CD4-positive, alpha-beta T cell (primary cell): Measurements from ENCODE around the gene AGBL4. TPM values are rescaled to one million over a fixed set of nuclear protein-coding genes. Genes with fewer than 3 reads are reported as not detected.

Source experiments
- ATAC-seq: fragments of 200-7000 bp; cut with Tn5 transposase; one replicate; pipeline ENCODE4 v1.10.0; 2022; ENCODE audit warnings: mild to moderate bottlenecking; ENCODE audit not compliant: poor library complexity
- CTCF ChIA-PET: fragments of 350-600 bp; sonication (Branson Sonifier 250); formaldehyde crosslinking; loops from one replicate; lab custom pipeline; 2021; ENCODE audit warnings: antibody characterized with exemption, inconsistent platforms; lab: Charles Lee
- POLR2A ChIA-PET: fragments of 350-600 bp; sonication (Branson Sonifier 250); formaldehyde crosslinking; loops from one replicate; lab custom pipeline; 2021; ENCODE audit warnings: antibody characterized with exemption, inconsistent platforms; lab: Charles Lee
- DNase-seq, 14 experiments: peaks; one replicate each; pipeline ENCODE4 v3.0.0-alpha.2; 2013 to 2020; ENCODE audit warnings: mixed read lengths in 2 of 14
- H3K27ac ChIP-seq, 2 donors: one replicate each; pipeline versions ENCODE4 v1.5.1 to v1.7.0; 2013; ENCODE audit warnings: low read length in 2 of 2, low read depth in 1 of 2, mild to moderate bottlenecking in 1 of 2
- H3K27me3 ChIP-seq, 2 experiments: 1 replicate in 1 of 2; 2 replicates in 1 of 2; pipeline versions ENCODE4 v1.6.1 to v1.7.0; 2013; ENCODE audit warnings: low read length in 2 of 2, control low read depth in 1 of 2, mild to moderate bottlenecking in 1 of 2, moderate library complexity in 1 of 2; ENCODE audit not compliant: insufficient read depth in 2 of 2, control insufficient read depth in 1 of 2
- H3K36me3 ChIP-seq: one replicate; pipeline ENCODE4 v1.6.1; 2013; ENCODE audit warnings: low read length, control low read depth; ENCODE audit not compliant: insufficient read depth
- H3K4me1 ChIP-seq: one replicate; pipeline ENCODE4 v1.6.1; 2013; ENCODE audit warnings: low read length, control low read depth; ENCODE audit not compliant: insufficient read depth
- H3K4me3 ChIP-seq: one replicate; pipeline ENCODE4 v1.5.1; 2013; ENCODE audit warnings: mild to moderate bottlenecking, low read length, moderate library complexity
- H3K9me3 ChIP-seq, 2 experiments: 1 replicate in 1 of 2; 2 replicates in 1 of 2; pipeline versions ENCODE4 v1.6.1 to v1.7.0; 2013; ENCODE audit warnings: low read length in 2 of 2, mild to moderate bottlenecking in 2 of 2, control low read depth in 1 of 2, moderate library complexity in 1 of 2; ENCODE audit not compliant: control insufficient read depth in 1 of 2, insufficient read depth in 1 of 2
- H3K27ac Mint-ChIP-seq: one replicate; pipeline ENCODE4 v1.8.0; 2020; ENCODE audit warnings: mixed read lengths
- H3K27me3 Mint-ChIP-seq: one replicate; pipeline ENCODE4 v1.8.0; 2021; ENCODE audit warnings: mixed read lengths
- H3K36me3 Mint-ChIP-seq: one replicate; pipeline ENCODE4 v1.8.0; 2021; ENCODE audit warnings: low read depth, mixed read lengths
- H3K4me1 Mint-ChIP-seq: one replicate; pipeline ENCODE4 v1.8.0; 2021; ENCODE audit warnings: low read depth, mixed read lengths
- H3K4me3 Mint-ChIP-seq: one replicate; pipeline ENCODE4 v1.8.0; 2020; ENCODE audit warnings: mild to moderate bottlenecking, mixed read lengths
- H3K9me3 Mint-ChIP-seq: one replicate; pipeline ENCODE4 v1.8.0; 2020; ENCODE audit warnings: mixed read lengths
- intact Hi-C, 2 experiments: fragments of 100-400 bp; cut with DNase I in 1 of 2; cut with micrococcal nuclease in 1 of 2; formaldehyde crosslinking; loops; one replicate each; pipeline versions ENCODE4 v1.15.1 to v1.9.0; 2023 to 2025; cut with DNase I, micrococcal nuclease
- total RNA-seq, 174 experiments: library from RNA in 2 of 174; stranded (reverse) in 2 of 174; gene quantifications; one replicate each; pipeline ENCODE4 v1.2.3 and lab custom pipeline; 2021 to 2026
- TF ChIP-seq, protein P1 (sequence below): fragments of 200-600 bp; IDR thresholded peaks from one replicate; pipeline ENCODE4 v1.8.0; 2022; ENCODE audit warnings: antibody characterized with exemption, mild to moderate bottlenecking

Gene AGBL4
- total RNA-seq, 2 experiments from 2014 or later = 0.11 TPM; not detected in 1

DNA sequence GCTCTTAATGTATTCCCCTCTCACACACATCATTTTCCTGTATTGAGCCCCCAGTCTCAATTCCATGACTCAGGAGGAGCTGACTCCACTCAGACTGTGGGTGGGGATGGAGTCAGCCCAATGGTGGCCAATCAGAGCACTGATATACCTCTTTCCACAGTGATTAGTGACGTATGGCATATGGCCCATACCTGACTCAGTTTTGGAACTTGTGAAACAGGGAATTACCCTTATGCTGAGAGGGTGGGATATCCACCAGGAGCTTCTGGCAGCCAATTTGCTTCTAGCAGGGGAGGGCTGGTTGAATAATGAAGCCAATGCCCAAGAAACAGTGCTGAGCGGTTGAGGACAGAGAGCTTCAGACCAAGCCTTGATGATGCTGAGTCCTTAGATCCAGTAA is 1465.4 kb downstream of the AGBL4 start:
- no peak for DNase-seq
- no peaks in the 10 kb centered on the region for H3K4me1 ChIP-seq
- ATAC-seq = no peak
- intact Hi-C loops = no loop called here
- no peak overlapping the region for H3K4me3 ChIP-seq
- H3K36me3 ChIP-seq = no peaks in the 10 kb centered on the region
- ChIA-PET POLR2A (no interaction called here), CTCF (interaction anchor here (0.6 kb wide), 1 partner anchor 281 kb away, joined by 3 read pairs; no protein-coding TSS in a partner anchor)
- H3K36me3 Mint-ChIP-seq = no peaks in the 10 kb centered on the region
- peaks cover 0 to 2% of the 10 kb centered on the region in 2 experiments for H3K27me3 ChIP-seq
- no peak overlapping the region for H3K27ac ChIP-seq
- H3K9me3 ChIP-seq = no peaks in the 10 kb centered on the region
- H3K27me3 Mint-ChIP-seq = peaks cover 19% of the 10 kb centered on the region
- no peaks in the 10 kb centered on the region for H3K9me3 Mint-ChIP-seq
- no peak overlapping the region for H3K27ac Mint-ChIP-seq
- H3K4me1 Mint-ChIP-seq = no peaks in the 10 kb centered on the region
- TF ChIP-seq, protein P1, sequence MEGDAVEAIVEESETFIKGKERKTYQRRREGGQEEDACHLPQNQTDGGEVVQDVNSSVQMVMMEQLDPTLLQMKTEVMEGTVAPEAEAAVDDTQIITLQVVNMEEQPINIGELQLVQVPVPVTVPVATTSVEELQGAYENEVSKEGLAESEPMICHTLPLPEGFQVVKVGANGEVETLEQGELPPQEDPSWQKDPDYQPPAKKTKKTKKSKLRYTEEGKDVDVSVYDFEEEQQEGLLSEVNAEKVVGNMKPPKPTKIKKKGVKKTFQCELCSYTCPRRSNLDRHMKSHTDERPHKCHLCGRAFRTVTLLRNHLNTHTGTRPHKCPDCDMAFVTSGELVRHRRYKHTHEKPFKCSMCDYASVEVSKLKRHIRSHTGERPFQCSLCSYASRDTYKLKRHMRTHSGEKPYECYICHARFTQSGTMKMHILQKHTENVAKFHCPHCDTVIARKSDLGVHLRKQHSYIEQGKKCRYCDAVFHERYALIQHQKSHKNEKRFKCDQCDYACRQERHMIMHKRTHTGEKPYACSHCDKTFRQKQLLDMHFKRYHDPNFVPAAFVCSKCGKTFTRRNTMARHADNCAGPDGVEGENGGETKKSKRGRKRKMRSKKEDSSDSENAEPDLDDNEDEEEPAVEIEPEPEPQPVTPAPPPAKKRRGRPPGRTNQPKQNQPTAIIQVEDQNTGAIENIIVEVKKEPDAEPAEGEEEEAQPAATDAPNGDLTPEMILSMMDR = no peak
- no peak overlapping the region for H3K4me3 Mint-ChIP-seq

DNA sequence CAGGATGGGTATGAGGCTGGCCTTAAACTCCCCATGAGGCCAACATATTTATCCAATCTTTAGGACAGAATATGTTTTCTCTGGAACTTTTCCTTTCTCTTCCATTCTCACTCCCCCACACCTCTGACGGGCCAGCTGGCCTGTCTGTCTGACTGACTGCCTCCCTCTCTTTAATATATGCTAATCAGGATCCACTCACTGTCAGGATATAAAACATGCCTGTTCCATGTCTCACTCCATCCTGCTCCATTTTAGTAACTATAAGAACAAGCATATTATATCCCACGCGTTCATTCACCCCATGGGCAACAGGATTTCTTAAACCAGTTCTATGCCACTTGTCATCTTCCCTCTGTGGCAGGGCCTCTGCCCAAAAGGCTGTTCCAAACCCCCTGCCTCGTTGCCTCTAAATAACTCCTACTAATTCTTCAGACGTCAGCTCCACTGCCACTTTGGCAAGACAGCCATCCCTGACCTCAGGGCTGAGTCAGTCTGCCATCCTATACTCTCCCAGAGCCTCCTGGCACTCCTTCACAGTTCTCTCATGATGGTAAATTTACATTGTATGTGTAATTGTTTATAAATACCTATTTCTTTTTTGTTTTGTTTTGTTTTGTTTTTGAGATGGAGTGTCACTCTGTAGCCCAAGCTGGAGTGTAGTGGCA is 1467.4 kb downstream of the AGBL4 start:
- TF ChIP-seq, protein P1 = no peak
- Mint-ChIP-seq H3K9me3 (no peaks in the 10 kb centered on the region), H3K36me3 (no peaks in the 10 kb centered on the region), H3K4me1 (no peaks in the 10 kb centered on the region), H3K4me3 (no peak overlapping the region), H3K27ac (no peak overlapping the region), H3K27me3 (peaks cover 14% of the 10 kb centered on the region)
- H3K4me1 ChIP-seq = no peaks in the 10 kb centered on the region
- no peaks in the 10 kb centered on the region for H3K9me3 ChIP-seq
- no peak for ATAC-seq
- no peak overlapping the region for H3K4me3 ChIP-seq
- H3K27me3 ChIP-seq = no peaks in the 10 kb centered on the region
- intact Hi-C loops = no loop called here
- ChIA-PET POLR2A (no interaction called here), CTCF (no interaction called here)
- no peak for DNase-seq
- no peak overlapping the region for H3K27ac ChIP-seq
- H3K36me3 ChIP-seq = no peaks in the 10 kb centered on the region

DNA sequence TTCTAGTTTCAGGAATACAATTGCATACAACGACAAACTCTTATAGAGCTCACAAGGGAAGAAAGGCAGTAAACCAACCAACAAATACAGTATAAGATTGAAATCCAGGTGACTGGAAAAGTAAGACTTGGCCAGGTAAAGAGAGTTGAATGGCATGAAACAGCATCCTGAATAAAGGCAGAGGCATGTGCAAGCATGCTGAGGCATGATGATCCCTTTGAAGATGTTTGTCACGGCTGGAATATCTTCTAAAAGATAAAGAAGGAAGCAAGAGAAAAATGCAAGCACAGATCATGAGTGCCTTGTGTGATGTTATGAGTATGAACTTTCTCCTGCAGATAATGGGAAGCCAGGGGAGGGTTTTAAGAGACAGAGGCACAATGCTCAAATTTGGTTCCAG is 1468.5 kb downstream of the AGBL4 start:
- Mint-ChIP-seq H3K36me3 (no peaks in the 10 kb centered on the region), H3K27ac (no peak overlapping the region), H3K27me3 (peaks cover 14% of the 10 kb centered on the region), H3K9me3 (no peaks in the 10 kb centered on the region), H3K4me1 (no peaks in the 10 kb centered on the region), H3K4me3 (no peak overlapping the region)
- H3K27me3 ChIP-seq = no peaks in the 10 kb centered on the region
- TF ChIP-seq, protein P1 = no peak
- H3K27ac ChIP-seq = no peak overlapping the region
- CTCF ChIA-PET = no interaction called here
- intact Hi-C loops = no loop called here
- no peak for ATAC-seq
- POLR2A ChIA-PET = no interaction called here
- H3K4me3 ChIP-seq = no peak overlapping the region
- no peaks in the 10 kb centered on the region for H3K36me3 ChIP-seq
- H3K4me1 ChIP-seq = no peaks in the 10 kb centered on the region
- no peak for DNase-seq
- no peaks in the 10 kb centered on the region for H3K9me3 ChIP-seq
